GM12874 (cell line): ENCODE data around the gene TENM4.

Experiments
- TF ChIP-seq, protein P1 (sequence below): IDR thresholded peaks from 2 replicates; pipeline ENCODE4 v1.5.1; 2011; ENCODE audit warnings: low read depth, mild to moderate bottlenecking, control low read depth, low read length, moderate library complexity; ENCODE audit not compliant: insufficient read depth

The TENM4 gene

DNA sequence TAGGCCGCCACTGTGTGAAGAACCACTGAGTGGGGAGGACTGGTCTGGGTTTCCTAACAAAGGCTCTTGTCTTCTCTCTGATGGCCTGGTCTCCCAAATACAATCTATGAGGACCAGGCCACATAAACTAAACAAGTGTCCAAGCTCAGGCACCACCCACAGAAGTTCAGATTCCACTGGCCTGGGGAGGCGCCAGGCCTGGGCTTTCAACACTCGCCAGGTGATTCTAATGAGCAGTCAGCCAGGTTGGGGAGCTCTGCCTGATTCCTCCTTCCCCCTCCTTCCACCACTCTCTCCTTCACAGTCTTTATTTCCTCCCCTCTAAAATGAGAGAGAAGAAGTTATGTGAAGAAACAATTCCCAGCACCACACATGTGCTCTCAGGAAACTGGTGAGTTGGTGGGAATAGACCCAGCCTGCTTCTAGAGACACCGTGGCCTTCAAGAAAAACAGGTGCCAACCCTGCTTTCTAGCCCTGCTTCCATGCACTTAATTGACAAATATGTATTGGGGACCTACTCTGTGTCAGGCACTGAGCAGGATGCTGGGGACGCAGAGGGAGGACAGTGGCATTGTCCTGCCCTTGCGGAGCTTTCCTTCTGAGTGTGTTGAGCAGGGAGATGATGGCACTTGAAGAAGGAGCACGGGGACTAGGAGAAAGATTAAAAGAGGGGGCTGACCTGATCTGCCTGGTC is 242.5 kb downstream of the TENM4 start:
- TF ChIP-seq, protein P1, sequence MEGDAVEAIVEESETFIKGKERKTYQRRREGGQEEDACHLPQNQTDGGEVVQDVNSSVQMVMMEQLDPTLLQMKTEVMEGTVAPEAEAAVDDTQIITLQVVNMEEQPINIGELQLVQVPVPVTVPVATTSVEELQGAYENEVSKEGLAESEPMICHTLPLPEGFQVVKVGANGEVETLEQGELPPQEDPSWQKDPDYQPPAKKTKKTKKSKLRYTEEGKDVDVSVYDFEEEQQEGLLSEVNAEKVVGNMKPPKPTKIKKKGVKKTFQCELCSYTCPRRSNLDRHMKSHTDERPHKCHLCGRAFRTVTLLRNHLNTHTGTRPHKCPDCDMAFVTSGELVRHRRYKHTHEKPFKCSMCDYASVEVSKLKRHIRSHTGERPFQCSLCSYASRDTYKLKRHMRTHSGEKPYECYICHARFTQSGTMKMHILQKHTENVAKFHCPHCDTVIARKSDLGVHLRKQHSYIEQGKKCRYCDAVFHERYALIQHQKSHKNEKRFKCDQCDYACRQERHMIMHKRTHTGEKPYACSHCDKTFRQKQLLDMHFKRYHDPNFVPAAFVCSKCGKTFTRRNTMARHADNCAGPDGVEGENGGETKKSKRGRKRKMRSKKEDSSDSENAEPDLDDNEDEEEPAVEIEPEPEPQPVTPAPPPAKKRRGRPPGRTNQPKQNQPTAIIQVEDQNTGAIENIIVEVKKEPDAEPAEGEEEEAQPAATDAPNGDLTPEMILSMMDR: no peak

DNA sequence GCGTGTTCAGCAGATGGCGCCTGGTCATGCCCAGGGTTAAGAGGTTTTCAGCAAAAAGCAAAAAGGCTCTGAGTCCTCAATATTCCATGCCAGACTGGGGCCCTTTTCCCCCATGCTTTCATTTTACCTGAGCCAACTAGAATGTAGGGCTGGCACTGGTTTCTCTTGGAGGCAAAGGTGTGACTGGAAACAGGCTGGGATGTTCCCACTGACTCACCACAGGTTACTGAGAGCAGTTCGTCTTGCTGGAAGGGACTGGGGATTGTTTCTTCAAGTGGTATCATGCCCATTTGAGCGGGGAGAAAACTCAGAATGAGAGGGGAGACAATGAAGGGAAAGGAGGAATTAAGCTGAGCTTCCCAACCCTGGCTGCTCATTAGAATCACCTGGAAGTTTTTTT is 243.9 kb downstream of the TENM4 start:
- TF ChIP-seq, protein P1: no peak

DNA sequence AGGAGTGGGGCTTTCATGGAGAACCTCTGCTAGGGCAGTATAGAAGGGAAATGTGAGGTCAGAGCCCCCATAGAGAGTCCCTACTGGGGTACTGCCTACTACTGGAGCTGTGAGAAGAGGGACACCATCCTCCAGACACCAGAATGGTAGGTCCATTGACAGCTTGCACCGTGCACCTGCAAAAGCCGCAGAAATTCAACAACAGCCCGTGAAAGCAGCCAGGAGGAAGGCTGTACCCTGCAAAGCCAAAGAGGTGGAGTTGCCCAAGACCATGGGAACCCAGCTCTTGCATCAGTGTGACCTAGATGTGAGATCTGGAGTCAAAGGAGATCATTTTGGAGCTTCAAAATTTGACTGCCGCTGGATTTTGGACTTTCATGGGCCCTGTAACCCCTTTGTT is 245.6 kb downstream of the TENM4 start:
- TF ChIP-seq, protein P1: no peak

DNA sequence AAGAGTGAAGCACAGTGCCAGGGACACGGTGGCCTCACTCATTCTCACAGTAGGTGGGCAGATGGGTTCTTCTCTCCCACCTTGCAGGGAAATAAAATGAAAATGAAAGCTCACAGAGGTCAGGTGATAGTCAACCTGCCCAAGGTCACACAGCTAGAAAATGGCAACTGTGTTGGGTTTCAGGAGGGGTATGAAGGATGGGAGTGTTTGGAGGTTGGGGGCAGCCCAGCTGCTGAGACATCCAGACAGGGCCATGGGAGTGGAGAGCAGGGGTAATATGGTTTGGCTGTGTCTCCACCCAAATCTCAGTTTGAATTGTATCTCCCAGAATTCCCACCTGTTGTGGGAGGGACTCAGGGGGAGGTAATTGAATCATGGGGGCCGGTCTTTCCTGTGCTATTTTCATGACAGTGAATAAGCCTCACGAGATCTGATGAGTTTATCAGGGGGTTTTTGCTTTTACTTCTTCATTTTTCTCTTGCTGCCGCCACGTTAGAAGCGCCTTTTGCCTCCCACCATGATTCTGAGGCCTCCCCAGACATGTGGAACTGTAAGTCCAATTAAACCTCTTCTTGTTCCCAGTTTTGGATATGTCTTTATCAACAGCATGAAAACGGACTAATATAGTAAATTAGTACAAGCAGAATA is 247.0 kb downstream of the TENM4 start:
- TF ChIP-seq, protein P1: no peak

DNA sequence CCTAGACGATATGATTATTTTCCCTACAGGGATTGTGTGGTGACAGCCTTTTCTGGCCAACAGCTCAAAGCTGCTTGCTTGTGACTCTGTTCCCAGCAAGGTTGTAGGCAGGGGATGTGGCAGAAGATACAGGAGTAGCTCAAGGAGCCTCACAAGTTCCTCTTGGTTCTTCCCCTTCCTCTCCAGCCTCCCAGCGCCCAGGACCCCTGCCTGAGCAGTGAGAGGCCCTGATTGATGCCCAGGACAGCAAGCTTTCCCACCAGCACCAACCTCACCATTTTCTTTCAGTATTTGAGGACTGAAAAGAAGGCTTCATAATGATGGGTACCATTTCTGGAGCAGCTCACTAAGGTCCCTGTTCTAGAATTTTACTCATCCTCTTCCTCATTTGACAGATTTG is 248.0 kb downstream of the TENM4 start:
- TF ChIP-seq, protein P1: no peak

DNA sequence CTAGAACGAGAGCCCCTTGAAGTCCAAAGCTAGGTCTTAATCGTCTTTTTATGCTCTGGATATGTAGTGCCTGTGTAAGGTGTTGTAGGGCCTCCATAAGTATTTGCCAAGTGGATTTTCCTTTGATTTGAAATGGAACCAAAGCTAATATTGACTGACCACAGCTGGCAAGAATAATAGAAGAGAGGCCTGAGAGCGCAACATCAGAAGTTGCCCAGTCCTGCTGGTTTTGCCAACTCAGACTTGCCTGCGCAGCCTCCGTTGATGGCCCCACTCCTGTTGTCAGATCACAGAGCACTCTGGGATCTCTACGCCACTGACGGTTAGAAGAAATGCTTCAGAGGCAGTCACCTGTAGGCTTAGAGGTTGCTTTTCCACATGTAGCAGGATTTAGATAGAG is 251.2 kb downstream of the TENM4 start:
- TF ChIP-seq, protein P1: no peak

DNA sequence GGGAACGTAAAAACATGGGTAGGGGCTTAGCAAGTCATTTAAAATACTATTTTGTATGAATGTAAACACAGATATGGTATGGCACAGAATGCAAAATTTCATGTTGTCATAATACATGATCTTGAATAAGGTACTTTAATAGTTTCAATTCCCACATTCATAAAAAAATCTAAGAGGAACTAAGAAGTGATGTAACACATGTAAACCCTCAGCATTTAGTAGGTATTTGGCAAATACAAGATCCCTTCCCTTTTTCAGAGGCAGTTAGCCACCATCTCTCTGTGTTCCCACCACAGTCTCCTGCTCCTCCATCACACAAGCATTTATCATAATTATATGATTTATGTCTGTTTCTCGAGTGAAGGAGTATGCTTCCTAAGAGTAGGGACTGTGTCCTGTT is 251.8 kb downstream of the TENM4 start:
- TF ChIP-seq, protein P1: no peak
